ENCODE measurements around the gene ZNF615.

ZNF615 gene

DNA sequence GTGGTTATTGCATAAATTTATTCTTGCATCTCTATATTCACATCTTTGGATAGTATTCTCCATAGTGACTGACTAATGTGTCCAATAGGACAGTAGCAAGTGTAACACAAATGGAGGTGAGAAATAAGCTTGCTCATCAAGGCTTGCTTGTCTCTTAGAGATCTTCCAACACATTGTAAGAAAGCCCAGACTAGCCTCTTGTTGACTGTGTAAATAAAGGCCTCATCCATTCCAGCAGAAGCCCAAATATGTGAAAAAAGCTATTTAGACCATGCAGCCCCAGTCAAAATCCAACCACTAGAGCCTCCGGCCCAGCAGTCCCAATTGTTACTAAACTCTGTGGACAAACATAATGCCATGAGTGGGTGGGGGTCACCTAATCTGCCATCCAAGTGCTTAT lies 2.7 kb upstream of the ZNF615 start:
- Histone ChIP-seq H3K4me3 (no peak overlapping the region), H3K27ac (no peak overlapping the region), H3K27me3 (no peaks in the 10 kb centered on the region), H3K4me1 (peaks cover 0 to 13% (median 0%) of the 10 kb centered on the region in 4 donors), H3K36me3 (peaks cover 28 to 33% (median 29%) of the 10 kb centered on the region in 3 donors), H3K9me3 (peaks cover 0 to 29% (median 26%) of the 10 kb centered on the region in 3 donors)
- TF ChIP-seq, protein P1, sequence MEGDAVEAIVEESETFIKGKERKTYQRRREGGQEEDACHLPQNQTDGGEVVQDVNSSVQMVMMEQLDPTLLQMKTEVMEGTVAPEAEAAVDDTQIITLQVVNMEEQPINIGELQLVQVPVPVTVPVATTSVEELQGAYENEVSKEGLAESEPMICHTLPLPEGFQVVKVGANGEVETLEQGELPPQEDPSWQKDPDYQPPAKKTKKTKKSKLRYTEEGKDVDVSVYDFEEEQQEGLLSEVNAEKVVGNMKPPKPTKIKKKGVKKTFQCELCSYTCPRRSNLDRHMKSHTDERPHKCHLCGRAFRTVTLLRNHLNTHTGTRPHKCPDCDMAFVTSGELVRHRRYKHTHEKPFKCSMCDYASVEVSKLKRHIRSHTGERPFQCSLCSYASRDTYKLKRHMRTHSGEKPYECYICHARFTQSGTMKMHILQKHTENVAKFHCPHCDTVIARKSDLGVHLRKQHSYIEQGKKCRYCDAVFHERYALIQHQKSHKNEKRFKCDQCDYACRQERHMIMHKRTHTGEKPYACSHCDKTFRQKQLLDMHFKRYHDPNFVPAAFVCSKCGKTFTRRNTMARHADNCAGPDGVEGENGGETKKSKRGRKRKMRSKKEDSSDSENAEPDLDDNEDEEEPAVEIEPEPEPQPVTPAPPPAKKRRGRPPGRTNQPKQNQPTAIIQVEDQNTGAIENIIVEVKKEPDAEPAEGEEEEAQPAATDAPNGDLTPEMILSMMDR (IDR thresholded peaks at IDR 0.05): no peak
- DNase-seq: no peak
- intact Hi-C loops (cut with DNase I; ENCODE audit: low total_unique reads): no loop called here

DNA sequence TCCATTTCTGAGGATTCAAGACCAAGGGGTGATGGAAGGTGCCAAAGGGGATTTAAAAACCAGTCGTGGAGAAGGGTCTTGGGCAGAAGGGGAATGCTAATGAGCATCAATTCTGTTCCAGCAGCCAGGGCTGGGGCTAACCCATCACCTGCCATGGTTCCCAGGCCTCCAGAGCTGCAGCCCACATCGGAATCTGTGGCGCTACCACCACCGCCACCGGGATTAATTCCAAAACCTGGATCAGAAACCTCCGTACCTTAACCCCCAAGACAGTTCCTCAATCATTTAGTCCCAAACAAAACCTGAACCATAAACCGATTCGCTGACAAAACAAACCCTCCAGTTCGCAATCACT lies 583 bp downstream of the ZNF615 start:
- DNase-seq: no peak
- peaks cover 0 to 29% (median 5%) of the 10 kb centered on the region in 3 donors for H3K9me3 ChIP-seq
- peak overlapping the region; percentile 67 to 71 for H3K4me3 ChIP-seq
- no peaks in the 10 kb centered on the region for H3K27me3 ChIP-seq
- TF ChIP-seq, protein P1 (IDR thresholded peaks at IDR 0.05): no peak
- peaks cover 25 to 33% (median 32%) of the 10 kb centered on the region in 3 donors for H3K36me3 ChIP-seq
- peaks cover 0 to 13% (median 0%) of the 10 kb centered on the region in 4 donors for H3K4me1 ChIP-seq
- peak overlapping the region; percentile 81 to 89 for H3K27ac ChIP-seq
- intact Hi-C loops (cut with DNase I; ENCODE audit: low total_unique reads): no loop called here

DNA sequence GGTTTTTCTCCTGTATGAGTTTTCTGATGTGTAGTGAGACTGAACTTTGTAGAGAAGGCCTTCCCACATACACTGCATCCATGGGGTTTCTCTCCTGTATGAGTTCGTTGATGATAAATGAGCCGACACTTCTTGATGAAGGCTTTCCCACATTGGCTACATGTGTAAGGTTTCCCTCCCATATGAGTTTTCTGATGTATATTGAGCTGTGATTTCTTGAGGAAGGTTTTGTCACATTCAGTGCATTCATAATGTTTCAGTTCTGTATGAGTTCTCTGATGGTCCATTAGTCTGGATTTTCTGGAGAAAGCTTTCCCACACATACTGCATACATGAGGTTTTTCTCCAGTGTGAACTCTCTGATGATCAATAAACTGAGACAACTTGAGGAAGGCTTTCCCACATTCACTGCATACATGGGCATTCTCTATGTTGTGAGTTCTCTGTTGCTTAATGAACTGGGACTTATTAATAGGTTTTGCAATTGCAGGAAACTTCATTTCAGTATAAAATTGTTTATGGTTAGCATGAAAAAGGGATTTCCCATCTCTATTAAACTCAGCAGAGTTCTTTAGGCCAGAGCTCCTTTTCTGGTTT lies 13.9 kb downstream of the ZNF615 start:
- intact Hi-C loops (cut with DNase I; ENCODE audit: low total_unique reads): no loop called here
- Histone ChIP-seq H3K27ac (no peak overlapping the region), H3K4me1 (no peaks in the 10 kb centered on the region), H3K36me3 (peaks cover 68 to 76% (median 71%) of the 10 kb centered on the region in 3 donors), H3K4me3 (no peak overlapping the region), H3K9me3 (peaks cover 13 to 99% (median 86%) of the 10 kb centered on the region in 3 donors), H3K27me3 (no peaks in the 10 kb centered on the region)
- TF ChIP-seq, protein P1 (IDR thresholded peaks at IDR 0.05): no peak
- DNase-seq: no peak

DNA sequence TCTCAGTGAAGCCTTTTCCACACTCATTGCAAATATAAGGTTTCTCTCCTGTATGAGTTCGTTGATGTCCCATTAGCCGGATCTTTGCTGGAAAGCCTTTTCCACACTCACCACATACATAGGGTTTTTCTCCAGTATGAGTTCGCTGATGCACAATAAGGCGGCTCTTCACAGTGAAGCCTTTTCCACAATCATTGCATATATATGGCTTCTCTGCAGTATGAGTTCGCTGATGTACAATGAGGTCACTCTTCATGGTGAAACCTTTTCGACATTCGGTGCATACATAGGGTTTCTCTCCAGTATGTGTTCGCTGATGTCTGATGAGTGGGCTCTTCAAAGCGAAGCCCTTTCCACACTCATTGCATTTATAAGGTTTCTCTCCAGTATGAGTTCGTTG lies 14.6 kb downstream of the ZNF615 start:
- intact Hi-C loops (cut with DNase I; ENCODE audit: low total_unique reads): no loop called here
- Histone ChIP-seq H3K27ac (no peak overlapping the region), H3K9me3 (peaks cover 13 to 99% (median 85%) of the 10 kb centered on the region in 3 donors), H3K4me3 (no peak overlapping the region), H3K4me1 (no peaks in the 10 kb centered on the region), H3K27me3 (no peaks in the 10 kb centered on the region), H3K36me3 (peaks cover 61 to 69% (median 64%) of the 10 kb centered on the region in 3 donors)
- TF ChIP-seq, protein P1 (IDR thresholded peaks at IDR 0.05): no peak
- no peak for DNase-seq

- peak; percentile 96 for DNase-seq
- Histone ChIP-seq H3K36me3 (peaks cover 10 to 20% (median 17%) of the 10 kb centered on the region in 3 donors), H3K27me3 (no peaks in the 10 kb centered on the region), H3K4me1 (peaks cover 0 to 12% (median 9%) of the 10 kb centered on the region in 4 donors), H3K9me3 (peaks cover 0 to 74% (median 50%) of the 10 kb centered on the region in 3 donors), H3K4me3 (peak within 1 kb of the TSS; percentile 61 to 74), H3K27ac (peak within 1 kb of the TSS; percentile 80 to 83)
- intact Hi-C loops (cut with DNase I; ENCODE audit: low total_unique reads): no loop called here
- TF ChIP-seq, protein P1 (IDR thresholded peaks at IDR 0.05): no peak
Observed at GRCh38 chr19:51986309-51987291, 21.4 kb downstream of the ZNF615 start, which contains the start of gene ZNF350. ZNF350 (minus strand) TSS chr19:51986840; CDS start chr19:51974360, 12,480 bp downstream.
